SK-N-SH (cell line): ENCODE results near the gene TEAD1.

Source experiments
- EZH2phosphoT487 ChIP-seq: fragments of 200-600 bp; sonication (generic); IDR thresholded peaks from 2 replicates; pipeline ENCODE4 v1.6.1; 2017; ENCODE audit warnings: low read depth, mixed run types, mild to moderate bottlenecking, antibody characterized with exemption, moderate library complexity, borderline replicate concordance
- SMC3 ChIP-seq: IDR thresholded peaks from 2 replicates; pipeline ENCODE4 v1.6.1; 2012; ENCODE audit warnings: low read depth, low read length, improper control_type of control experiment
- TF ChIP-seq, protein P1 (sequence below): fragments of 200-600 bp; sonication (generic); IDR thresholded peaks from 2 replicates; pipeline ENCODE4 v1.6.1; 2017; ENCODE audit warnings: antibody characterized with exemption, mild to moderate bottlenecking, moderate library complexity

DNA sequence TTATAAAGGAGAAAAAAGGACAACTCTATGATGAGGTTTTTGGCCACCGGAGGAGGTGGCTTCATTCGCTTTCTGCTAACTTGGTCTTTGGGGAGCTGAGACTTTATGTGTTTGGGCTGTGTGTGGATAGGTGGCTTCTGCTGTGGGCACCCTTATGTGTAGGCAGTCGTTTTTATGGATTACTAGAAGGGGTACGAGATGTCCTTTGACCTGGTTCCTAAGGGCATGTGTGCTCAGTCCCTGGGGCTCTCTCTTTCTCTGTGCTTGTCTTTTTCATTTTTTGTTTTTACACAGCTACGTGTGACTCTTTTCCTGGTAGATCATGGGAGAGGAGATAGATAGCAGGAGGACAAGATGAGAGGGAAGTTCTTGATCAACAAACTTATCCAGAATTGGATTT is 93.4 kb downstream of the TEAD1 start:
- TF ChIP-seq EZH2phosphoT487 (no peak), SMC3 (no peak)
- TF ChIP-seq, protein P1, sequence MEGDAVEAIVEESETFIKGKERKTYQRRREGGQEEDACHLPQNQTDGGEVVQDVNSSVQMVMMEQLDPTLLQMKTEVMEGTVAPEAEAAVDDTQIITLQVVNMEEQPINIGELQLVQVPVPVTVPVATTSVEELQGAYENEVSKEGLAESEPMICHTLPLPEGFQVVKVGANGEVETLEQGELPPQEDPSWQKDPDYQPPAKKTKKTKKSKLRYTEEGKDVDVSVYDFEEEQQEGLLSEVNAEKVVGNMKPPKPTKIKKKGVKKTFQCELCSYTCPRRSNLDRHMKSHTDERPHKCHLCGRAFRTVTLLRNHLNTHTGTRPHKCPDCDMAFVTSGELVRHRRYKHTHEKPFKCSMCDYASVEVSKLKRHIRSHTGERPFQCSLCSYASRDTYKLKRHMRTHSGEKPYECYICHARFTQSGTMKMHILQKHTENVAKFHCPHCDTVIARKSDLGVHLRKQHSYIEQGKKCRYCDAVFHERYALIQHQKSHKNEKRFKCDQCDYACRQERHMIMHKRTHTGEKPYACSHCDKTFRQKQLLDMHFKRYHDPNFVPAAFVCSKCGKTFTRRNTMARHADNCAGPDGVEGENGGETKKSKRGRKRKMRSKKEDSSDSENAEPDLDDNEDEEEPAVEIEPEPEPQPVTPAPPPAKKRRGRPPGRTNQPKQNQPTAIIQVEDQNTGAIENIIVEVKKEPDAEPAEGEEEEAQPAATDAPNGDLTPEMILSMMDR, result no peak
